ENCODE results near the gene CTNND2.

DNA sequence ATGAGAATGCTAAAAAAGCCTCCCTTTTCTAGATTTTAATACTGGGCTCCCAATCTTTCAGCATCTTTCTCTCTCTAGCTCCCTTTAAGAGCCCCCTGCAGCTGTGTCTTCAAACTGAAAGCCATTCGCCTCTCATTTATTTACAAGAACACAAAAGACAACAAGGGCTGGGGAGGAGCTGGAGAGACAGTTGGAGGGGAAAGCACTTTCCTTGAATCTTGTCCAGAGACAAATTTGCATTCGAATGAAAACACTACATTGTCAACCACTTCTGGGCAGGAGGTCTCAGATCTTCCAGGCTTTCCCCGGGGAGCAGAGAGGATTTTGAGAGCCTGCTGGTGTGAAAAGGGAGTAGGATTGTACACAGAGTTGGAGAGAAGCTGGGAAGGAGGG is 518.3 kb downstream of the CTNND2 start:
- TF ChIP-seq, protein P1, sequence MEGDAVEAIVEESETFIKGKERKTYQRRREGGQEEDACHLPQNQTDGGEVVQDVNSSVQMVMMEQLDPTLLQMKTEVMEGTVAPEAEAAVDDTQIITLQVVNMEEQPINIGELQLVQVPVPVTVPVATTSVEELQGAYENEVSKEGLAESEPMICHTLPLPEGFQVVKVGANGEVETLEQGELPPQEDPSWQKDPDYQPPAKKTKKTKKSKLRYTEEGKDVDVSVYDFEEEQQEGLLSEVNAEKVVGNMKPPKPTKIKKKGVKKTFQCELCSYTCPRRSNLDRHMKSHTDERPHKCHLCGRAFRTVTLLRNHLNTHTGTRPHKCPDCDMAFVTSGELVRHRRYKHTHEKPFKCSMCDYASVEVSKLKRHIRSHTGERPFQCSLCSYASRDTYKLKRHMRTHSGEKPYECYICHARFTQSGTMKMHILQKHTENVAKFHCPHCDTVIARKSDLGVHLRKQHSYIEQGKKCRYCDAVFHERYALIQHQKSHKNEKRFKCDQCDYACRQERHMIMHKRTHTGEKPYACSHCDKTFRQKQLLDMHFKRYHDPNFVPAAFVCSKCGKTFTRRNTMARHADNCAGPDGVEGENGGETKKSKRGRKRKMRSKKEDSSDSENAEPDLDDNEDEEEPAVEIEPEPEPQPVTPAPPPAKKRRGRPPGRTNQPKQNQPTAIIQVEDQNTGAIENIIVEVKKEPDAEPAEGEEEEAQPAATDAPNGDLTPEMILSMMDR (IDR thresholded peaks at IDR 0.05): no peak
- TF ChIP-seq POLR2A (IDR thresholded peaks at IDR 0.05; ENCODE audit: low read depth) (no peak), EP300 (IDR thresholded peaks at IDR 0.05) (no peak)

All from esophagus muscularis mucosa (tissue), 4 donors.